K562 (cell line): ENCODE data around the gene ECE2. TPM values are rescaled to one million over a fixed set of nuclear protein-coding genes. Genes with fewer than 3 reads are reported as not detected.
A peak's percentile ranks its signal among the peaks of the same experiment; 100 is the strongest.

Experiments
- ARID2 ChIP-seq: fragments of 450-650 bp; IDR thresholded peaks from 2 replicates; pipeline ENCODE4 v1.6.1; 2017; ENCODE audit warnings: antibody characterized with exemption, mild to moderate bottlenecking
- ARNT ChIP-seq, 2 experiments: fragments of 450-650 bp; IDR thresholded peaks; 2 replicates each; pipeline ENCODE4 v1.6.1; 2016; ENCODE audit warnings: mild to moderate bottlenecking in 1 of 2
- BCL6 ChIP-seq: fragments of 250-450 bp; sonication (Bioruptor Pico); IDR thresholded peaks from 2 replicates; pipeline ENCODE4 v1.4.0; 2020
- CBFA2T3 ChIP-seq: fragments of 450-650 bp; IDR thresholded peaks from 2 replicates; pipeline ENCODE4 v1.6.1; 2017
- CBX5 ChIP-seq: IDR thresholded peaks from 2 replicates; pipeline ENCODE4 v1.6.1; 2014; ENCODE audit warnings: low read depth, borderline replicate concordance
- ETS2 ChIP-seq: IDR thresholded peaks from 2 replicates; pipeline ENCODE4 v1.6.1; 2016; ENCODE audit warnings: borderline replicate concordance, missing genetic modification characterization, mild to moderate bottlenecking, moderate library complexity, missing compliant biosample characterization; ENCODE audit not compliant: poor library complexity, severe bottlenecking
- FOXP1 ChIP-seq: sonication (generic); formaldehyde crosslinking; IDR thresholded peaks from 2 replicates; pipeline ENCODE4 v1.8.0; 2022; ENCODE audit warnings: mild to moderate bottlenecking, missing genetic modification reagents
- HSF4 ChIP-seq: fragments of 250-450 bp; sonication (Bioruptor Pico); IDR thresholded peaks from 2 replicates; pipeline ENCODE4 v2.1.2; 2022; ENCODE audit warnings: mild to moderate bottlenecking, moderate library complexity, borderline replicate concordance
- KDM4B ChIP-seq, 2 experiments: fragments of 450-650 bp in 1 of 2; sonication (generic) in 1 of 2; IDR thresholded peaks; 2 replicates each; pipeline ENCODE4 v1.6.1; 2016 to 2017; ENCODE audit warnings: borderline replicate concordance in 2 of 2, antibody characterized with exemption in 1 of 2, low read depth in 1 of 2, mild to moderate bottlenecking in 1 of 2
- KLF10 ChIP-seq: fragments of 250-450 bp; sonication (Bioruptor Pico); IDR thresholded peaks from 2 replicates; pipeline ENCODE4 v1.6.1; 2021; ENCODE audit warnings: matching md5 sums
- MAFG ChIP-seq: fragments of 450-650 bp; conservative IDR thresholded peaks from 2 replicates; pipeline ENCODE4 v1.6.1; 2016; ENCODE audit warnings: missing genetic modification characterization, missing compliant biosample characterization
- MTA3 ChIP-seq: fragments of 450-650 bp; formaldehyde crosslinking; IDR thresholded peaks from 2 replicates; pipeline ENCODE4 v1.6.1; 2017; ENCODE audit warnings: mild to moderate bottlenecking, borderline replicate concordance
- PHF8 ChIP-seq: fragments of 200-600 bp; sonication (generic); IDR thresholded peaks from 2 replicates; pipeline ENCODE4 v1.6.1; 2012; ENCODE audit warnings: mixed run types, mild to moderate bottlenecking, inconsistent platforms, low read length, moderate library complexity, borderline replicate concordance
- POLR3A ChIP-seq: IDR thresholded peaks from 2 replicates; pipeline ENCODE4 v1.6.1; 2011; ENCODE audit warnings: borderline replicate concordance, mild to moderate bottlenecking, moderate library complexity; ENCODE audit not compliant: insufficient read length, insufficient read depth; ENCODE audit errors: extremely low read depth
- POU5F1 ChIP-seq: fragments of 150-350 bp; IDR thresholded peaks from 2 replicates; pipeline ENCODE4 v1.6.1; 2014; ENCODE audit warnings: borderline replicate concordance, low read length, low read depth, mild to moderate bottlenecking; ENCODE audit not compliant: partially characterized antibody
- RBM22 ChIP-seq: fragments of 200-400 bp; formaldehyde crosslinking; IDR thresholded peaks from 2 replicates; pipeline ENCODE4 v1.6.1; 2018; ENCODE audit warnings: low read length, low read depth; ENCODE audit not compliant: poor library complexity, severe bottlenecking
- SRSF1 ChIP-seq: fragments of 200-400 bp; formaldehyde crosslinking; IDR thresholded peaks from 2 replicates; pipeline ENCODE4 v1.6.1; 2017; ENCODE audit warnings: mild to moderate bottlenecking, low read depth, low read length, moderate library complexity
- ZFX ChIP-seq: sonication (generic); formaldehyde crosslinking; IDR thresholded peaks from 2 replicates; pipeline ENCODE4 v1.8.0; 2022; ENCODE audit warnings: mild to moderate bottlenecking, missing genetic modification reagents, moderate library complexity
- ZNF174 ChIP-seq: fragments of 250-450 bp; sonication (Bioruptor Pico); IDR thresholded peaks from 2 replicates; pipeline ENCODE4 v1.4.0; 2020; ENCODE audit warnings: mild to moderate bottlenecking
- ZNF217 ChIP-seq: sonication (generic); formaldehyde crosslinking; IDR thresholded peaks from 2 replicates; pipeline ENCODE4 v1.8.0; 2022; ENCODE audit warnings: mild to moderate bottlenecking, missing genetic modification reagents
- ZNF311 ChIP-seq: fragments of 250-450 bp; sonication (Bioruptor Pico); IDR thresholded peaks from 2 replicates; pipeline ENCODE4 v1.4.0; 2020; ENCODE audit warnings: mild to moderate bottlenecking, moderate library complexity
- ZNF707 ChIP-seq: fragments of 250-450 bp; sonication (Bioruptor Pico); conservative IDR thresholded peaks from 2 replicates; pipeline ENCODE4 v1.8.0; 2022; ENCODE audit warnings: inconsistent platforms, mild to moderate bottlenecking, moderate library complexity
- polyA plus RNA-seq, 8 experiments: library from polyadenylated mRNA; depleted of rRNA in 4 of 8; stranded (reverse) in 5 of 8; unstranded in 3 of 8; fragments of >200 nt; fragmentation: Nextera tagmentation in 2 of 8; fragmentation: Illumina TruSeq in 1 of 8; extraction: Ambion mirVana in 2 of 8; extraction: Trizol in 1 of 8; gene quantifications; 2 replicates each; pipeline versions ENCODE4 v1.2.1 to v1.2.3, GENCODE V29; 2011 to 2014; ENCODE audit warnings: inconsistent platforms in 1 of 8, missing spikeins in 1 of 8
- total RNA-seq, 7 experiments: library from RNA; depleted of rRNA in 6 of 7; stranded (reverse); fragments of >200 nt in 6 of 7; fragmentation: Illumina TruSeq in 2 of 7; extraction: Trizol in 2 of 7; gene quantifications; 2 replicates each; pipeline versions ENCODE4 v1.2.1 to v1.2.3, GENCODE V29; 2011 to 2021; ENCODE audit warnings: low replicate concordance in 1 of 7
- TF ChIP-seq, protein P1 (sequence below): fragments of 250-450 bp; sonication (Bioruptor Pico); IDR thresholded peaks from 2 replicates; pipeline ENCODE4 v1.8.0; 2022; ENCODE audit warnings: inconsistent platforms
- TF ChIP-seq, protein P2 (sequence below): sonication (generic); formaldehyde crosslinking; IDR thresholded peaks from 2 replicates; pipeline ENCODE4 v1.8.1; 2022; ENCODE audit warnings: missing genetic modification reagents
- TF ChIP-seq, protein P3 (sequence below): fragments of 450-650 bp; formaldehyde crosslinking; IDR thresholded peaks from 2 replicates; pipeline ENCODE4 v1.4.0; 2020; ENCODE audit warnings: mild to moderate bottlenecking

ECE2 gene
- total and polyA plus RNA-seq, 9 of the 15 experiments (the other 6 are each of a cell fraction or from before 2014, with no cell fraction given): not detected

DNA sequence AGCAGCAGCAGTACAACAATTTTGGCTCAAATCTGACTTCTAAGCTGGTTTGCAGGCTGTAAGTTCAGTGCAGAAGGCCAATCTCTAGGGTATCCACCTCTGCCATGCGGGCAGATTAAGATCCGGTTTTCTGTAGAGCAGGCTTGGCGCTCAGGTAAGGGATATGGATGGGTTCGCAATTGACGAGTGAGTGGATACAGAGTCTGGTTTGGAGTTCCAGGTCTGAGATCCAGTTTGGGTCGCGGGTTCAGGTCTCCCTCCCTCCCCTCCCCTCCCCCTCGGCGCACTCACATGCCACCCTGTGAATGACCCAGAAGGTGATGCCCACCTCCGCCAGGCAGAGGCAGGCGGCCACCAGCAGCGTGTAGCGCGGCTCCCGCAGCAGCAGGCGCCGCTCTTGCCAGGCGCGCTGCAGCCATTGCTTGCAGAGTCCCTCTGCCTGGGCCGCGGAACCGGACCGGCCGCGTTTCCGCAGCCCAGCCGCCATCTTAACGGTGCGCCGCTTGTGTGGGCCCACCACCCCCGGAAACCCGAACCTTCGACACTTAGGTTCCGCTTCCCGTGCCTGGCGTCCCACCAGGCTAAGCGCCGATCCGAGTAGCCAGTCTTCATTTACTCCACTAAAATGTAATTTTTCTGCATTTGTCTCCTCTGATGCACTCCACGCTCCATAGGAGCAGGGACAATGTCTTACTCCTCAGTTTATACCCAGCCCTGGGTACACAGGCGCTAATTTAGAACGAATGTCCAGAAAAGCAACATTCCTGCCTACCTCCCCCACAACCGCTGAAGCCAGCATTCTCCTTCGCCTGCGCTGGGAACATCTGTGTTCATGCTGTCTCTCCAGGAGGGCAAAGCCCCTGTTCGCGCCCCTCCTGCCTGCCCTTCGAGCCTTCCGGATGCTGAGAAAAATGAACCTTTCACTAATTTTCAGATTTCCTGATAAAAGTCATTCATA, 27.1 kb upstream of the ECE2 start, which contains the start of gene ALG3 (continued):
- no peak for TF ChIP-seq MAFG (tag)
- no peak for TF ChIP-seq ARNT (IDR thresholded peaks at IDR 0.05)
- no peak for TF ChIP-seq HSF4 (CRISPR knock-in tag)
- no peak for TF ChIP-seq SRSF1
- TF ChIP-seq KLF10 (CRISPR knock-in tag): no peak
- peak; percentile 98 for TF ChIP-seq PHF8
- peak; percentile 86 for TF ChIP-seq MTA3
- TF ChIP-seq POLR3A: no peak
- peak in 1 of 2 experiments; percentile 78; a peak in 1 of 4 replicates for TF ChIP-seq KDM4B (IDR thresholded peaks at IDR 0.05; ENCODE audit: borderline replicate concordance in 2 of 2, low read depth in 1 of 2)
- no peak for TF ChIP-seq ETS2 (tag)
- no peak for TF ChIP-seq ZNF707 (CRISPR knock-in tag)
- TF ChIP-seq POU5F1: no peak
- TF ChIP-seq, protein P1, sequence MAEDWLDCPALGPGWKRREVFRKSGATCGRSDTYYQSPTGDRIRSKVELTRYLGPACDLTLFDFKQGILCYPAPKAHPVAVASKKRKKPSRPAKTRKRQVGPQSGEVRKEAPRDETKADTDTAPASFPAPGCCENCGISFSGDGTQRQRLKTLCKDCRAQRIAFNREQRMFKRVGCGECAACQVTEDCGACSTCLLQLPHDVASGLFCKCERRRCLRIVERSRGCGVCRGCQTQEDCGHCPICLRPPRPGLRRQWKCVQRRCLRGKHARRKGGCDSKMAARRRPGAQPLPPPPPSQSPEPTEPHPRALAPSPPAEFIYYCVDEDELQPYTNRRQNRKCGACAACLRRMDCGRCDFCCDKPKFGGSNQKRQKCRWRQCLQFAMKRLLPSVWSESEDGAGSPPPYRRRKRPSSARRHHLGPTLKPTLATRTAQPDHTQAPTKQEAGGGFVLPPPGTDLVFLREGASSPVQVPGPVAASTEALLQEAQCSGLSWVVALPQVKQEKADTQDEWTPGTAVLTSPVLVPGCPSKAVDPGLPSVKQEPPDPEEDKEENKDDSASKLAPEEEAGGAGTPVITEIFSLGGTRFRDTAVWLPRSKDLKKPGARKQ (CRISPR knock-in tag): no peak
- TF ChIP-seq CBX5: peak; percentile 45; the same call in 1 of the 2 replicates
- TF ChIP-seq, protein P2, sequence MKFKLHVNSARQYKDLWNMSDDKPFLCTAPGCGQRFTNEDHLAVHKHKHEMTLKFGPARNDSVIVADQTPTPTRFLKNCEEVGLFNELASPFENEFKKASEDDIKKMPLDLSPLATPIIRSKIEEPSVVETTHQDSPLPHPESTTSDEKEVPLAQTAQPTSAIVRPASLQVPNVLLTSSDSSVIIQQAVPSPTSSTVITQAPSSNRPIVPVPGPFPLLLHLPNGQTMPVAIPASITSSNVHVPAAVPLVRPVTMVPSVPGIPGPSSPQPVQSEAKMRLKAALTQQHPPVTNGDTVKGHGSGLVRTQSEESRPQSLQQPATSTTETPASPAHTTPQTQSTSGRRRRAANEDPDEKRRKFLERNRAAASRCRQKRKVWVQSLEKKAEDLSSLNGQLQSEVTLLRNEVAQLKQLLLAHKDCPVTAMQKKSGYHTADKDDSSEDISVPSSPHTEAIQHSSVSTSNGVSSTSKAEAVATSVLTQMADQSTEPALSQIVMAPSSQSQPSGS (CRISPR knock-in tag): no peak
- no peak for TF ChIP-seq BCL6
- TF ChIP-seq RBM22: peak; percentile 79
- no peak for TF ChIP-seq ARID2
- TF ChIP-seq ZFX (CRISPR knock-in tag): peak; percentile 81
- TF ChIP-seq FOXP1 (CRISPR knock-in tag): peak; percentile 57; the same call in 1 of the 2 replicates
- TF ChIP-seq ZNF217 (CRISPR knock-in tag): no peak
- no peak for TF ChIP-seq ZNF174 (CRISPR knock-in tag)
- TF ChIP-seq, protein P3, sequence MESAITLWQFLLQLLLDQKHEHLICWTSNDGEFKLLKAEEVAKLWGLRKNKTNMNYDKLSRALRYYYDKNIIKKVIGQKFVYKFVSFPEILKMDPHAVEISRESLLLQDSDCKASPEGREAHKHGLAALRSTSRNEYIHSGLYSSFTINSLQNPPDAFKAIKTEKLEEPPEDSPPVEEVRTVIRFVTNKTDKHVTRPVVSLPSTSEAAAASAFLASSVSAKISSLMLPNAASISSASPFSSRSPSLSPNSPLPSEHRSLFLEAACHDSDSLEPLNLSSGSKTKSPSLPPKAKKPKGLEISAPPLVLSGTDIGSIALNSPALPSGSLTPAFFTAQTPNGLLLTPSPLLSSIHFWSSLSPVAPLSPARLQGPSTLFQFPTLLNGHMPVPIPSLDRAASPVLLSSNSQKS (CRISPR knock-in tag): no peak
- 0 out of 2 replicates have a peak, but pooled peaks have one; percentile 17 for TF ChIP-seq CBFA2T3
- TF ChIP-seq ZNF311 (CRISPR knock-in tag): 0 out of 2 replicates have a peak, but pooled peaks have one; percentile 31
